ENCODE data around the gene GLI1.

The GLI1 gene

DNA sequence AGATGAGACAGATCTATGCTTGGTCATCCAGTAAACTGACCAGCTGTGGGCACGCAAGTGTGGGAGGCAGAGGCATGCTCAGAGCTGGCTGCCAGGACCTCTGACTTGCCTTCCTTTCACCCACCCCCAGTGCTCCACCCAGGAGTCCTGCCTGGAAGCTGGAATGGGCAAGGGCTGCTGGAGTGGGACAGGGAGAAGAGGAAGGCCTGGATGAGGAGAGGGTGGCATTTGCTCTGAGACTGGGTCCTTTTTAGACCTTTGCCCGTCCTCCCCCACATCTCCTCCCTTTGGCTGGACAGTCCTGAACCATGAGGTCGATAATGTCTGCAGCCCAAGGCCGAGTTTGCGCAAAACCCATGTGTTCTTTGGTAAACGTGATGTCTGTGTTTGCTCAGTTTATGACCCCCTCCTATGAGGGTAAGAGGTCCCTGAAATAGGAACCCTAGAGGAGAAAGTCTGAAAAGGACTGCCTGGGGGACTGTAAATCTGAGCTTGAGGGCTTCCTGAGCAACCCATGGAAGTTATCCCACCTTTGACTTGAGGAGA lies 8.3 kb upstream of the GLI1 start:
- no peak overlapping the region for H3K4me3 ChIP-seq (ENCODE audit: control insufficient read depth, low read depth, low read length)
- TF ChIP-seq, protein P1, sequence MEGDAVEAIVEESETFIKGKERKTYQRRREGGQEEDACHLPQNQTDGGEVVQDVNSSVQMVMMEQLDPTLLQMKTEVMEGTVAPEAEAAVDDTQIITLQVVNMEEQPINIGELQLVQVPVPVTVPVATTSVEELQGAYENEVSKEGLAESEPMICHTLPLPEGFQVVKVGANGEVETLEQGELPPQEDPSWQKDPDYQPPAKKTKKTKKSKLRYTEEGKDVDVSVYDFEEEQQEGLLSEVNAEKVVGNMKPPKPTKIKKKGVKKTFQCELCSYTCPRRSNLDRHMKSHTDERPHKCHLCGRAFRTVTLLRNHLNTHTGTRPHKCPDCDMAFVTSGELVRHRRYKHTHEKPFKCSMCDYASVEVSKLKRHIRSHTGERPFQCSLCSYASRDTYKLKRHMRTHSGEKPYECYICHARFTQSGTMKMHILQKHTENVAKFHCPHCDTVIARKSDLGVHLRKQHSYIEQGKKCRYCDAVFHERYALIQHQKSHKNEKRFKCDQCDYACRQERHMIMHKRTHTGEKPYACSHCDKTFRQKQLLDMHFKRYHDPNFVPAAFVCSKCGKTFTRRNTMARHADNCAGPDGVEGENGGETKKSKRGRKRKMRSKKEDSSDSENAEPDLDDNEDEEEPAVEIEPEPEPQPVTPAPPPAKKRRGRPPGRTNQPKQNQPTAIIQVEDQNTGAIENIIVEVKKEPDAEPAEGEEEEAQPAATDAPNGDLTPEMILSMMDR (IDR thresholded peaks at IDR 0.05; ENCODE audit: control insufficient read depth, insufficient read depth, low read depth, low read length, missing control alignments), result no peak
- DNase-seq (ENCODE audit: low read depth), result no peak

DNA sequence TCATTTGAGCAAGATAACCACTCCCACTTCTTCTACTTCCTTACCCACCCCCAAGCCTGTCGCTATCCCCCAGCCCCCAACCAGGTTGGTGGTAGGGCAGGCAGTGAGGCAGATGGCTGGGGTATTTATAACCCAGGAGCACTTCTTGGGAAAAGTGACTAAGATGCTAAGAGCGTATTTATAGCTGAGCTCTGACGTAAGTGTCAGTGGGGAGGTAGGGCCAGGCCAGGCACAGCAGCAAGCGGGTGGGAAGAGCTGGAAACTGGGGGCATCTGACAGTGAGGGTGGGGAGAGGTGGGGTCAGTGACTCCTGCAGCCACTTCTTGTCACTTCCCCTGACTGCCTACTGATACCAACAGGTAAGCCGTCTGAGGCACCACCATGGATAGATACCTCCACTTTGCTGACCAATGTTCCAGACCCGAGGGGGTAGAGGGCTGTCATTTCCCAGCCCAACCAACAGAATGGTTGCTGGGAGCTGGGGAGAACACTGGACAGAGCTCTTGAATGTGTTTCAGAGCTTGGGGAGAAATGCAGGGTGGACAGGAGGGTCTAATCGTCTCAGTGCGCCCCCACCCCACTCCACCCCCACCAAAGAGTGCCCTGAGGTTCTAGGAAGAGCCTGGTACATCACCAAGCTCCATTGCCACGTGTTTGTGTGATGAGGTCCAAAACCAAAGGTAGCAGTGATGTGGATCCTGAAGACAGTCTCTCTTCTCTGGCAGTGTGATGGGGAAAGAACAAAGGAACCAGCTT lies 7.2 kb upstream of the GLI1 start:
- H3K4me3 ChIP-seq (ENCODE audit: control insufficient read depth, low read depth, low read length), result no peak overlapping the region
- TF ChIP-seq, protein P1 (IDR thresholded peaks at IDR 0.05; ENCODE audit: control insufficient read depth, insufficient read depth, low read depth, low read length, missing control alignments), result no peak
- peak; percentile 87 for DNase-seq (ENCODE audit: low read depth)

DNA sequence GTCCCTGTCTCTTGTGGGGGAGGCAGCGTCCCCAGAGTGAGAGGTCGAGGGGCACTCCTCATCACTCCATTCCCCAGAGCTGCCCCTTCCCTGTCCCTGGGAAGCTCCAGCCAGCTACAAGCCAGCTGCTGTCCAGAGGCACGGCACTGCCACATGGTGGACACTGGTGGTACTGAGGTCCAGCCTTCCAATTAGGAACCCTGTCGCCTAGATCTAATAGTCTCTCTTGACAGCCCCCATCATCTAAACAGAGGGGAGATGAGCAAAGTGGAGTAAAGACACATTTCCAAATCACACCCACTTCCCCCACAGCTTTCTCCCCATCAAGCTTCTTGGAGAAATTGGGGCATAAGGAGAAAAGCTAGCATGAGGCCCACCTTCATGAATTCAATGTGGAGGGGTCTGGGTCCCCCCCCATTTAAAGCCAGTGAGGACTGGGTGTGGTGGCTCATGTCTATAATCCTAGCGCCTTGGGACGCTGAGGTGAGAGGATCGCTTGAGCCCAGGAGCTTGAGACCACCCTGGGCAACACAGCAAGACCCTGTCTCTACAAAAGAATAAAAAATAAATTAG lies 6.6 kb upstream of the GLI1 start:
- TF ChIP-seq, protein P1 (IDR thresholded peaks at IDR 0.05; ENCODE audit: control insufficient read depth, insufficient read depth, low read depth, low read length, missing control alignments), result peak; percentile 95
- H3K4me3 ChIP-seq (ENCODE audit: control insufficient read depth, low read depth, low read length), result no peak overlapping the region
- peak; percentile 45 for DNase-seq (ENCODE audit: low read depth)

DNA sequence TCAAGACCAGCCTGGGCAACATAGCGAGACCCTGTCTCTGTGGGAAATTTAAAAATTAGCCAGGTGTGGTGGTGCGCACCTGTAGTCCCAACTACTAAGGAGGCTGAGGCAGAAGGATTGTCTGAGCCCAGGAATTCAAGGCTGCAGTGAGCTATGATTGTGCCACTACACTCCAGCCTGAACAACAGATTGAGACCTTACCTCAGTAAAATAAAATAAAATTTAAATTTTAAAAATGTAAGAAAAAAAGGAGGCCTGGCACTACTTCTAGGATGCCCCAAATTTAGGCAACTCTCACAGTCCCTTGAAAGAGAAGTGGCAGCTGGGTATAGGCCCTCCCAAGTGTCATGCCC lies 5.4 kb upstream of the GLI1 start:
- DNase-seq (ENCODE audit: low read depth), result no peak
- TF ChIP-seq, protein P1 (IDR thresholded peaks at IDR 0.05; ENCODE audit: control insufficient read depth, insufficient read depth, low read depth, low read length, missing control alignments), result no peak
- H3K4me3 ChIP-seq (ENCODE audit: control insufficient read depth, low read depth, low read length), result no peak overlapping the region

DNA sequence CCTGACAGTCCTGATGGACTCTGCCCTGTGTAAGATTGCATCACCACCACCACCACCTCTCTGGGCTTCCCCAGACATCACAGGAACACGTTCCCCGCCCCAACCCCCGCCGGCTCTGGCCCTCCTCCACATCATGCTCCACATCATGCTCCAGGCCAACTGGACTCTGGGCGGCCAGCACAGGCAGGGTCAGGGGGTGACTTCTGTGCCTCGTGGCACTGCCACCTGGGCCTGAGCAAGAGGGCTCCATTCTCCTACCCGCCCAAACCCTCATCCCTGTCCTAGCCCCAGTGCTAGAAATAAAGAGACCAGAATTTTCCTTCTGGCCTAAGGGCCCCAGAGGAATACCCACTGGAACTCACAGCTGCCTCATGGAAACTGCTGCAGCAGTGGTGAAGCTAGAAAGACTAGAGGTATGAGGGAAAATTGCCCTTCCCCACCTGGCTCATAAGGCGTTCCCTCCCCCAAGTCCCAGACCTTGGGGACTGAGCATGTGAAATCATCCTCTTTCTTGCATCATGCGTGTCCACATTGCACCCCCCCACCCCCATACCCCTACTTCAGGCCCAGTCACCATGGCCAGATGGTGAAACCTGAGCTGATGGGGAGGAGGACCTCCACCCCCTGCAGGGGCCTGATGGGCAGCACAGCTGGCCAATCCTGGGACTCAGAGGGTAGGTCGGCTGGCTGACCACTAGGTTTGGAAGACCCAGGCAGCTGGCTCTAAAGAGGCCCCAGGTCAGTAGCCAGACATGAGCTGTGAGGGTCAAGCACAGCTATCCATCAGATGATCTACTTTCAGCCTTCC lies 4.8 kb upstream of the GLI1 start, which contains the start of gene INHBE:
TSS of gene INHBE (plus strand) at position 742 of the 808 bp plus-strand sequence. CDS start 230 bp downstream, outside the sequence.
- peak; percentile 86 for DNase-seq (ENCODE audit: low read depth)
- H3K4me3 ChIP-seq (ENCODE audit: control insufficient read depth, low read depth, low read length), result peak within 1 kb of the TSS; percentile 17
- TF ChIP-seq, protein P1 (IDR thresholded peaks at IDR 0.05; ENCODE audit: control insufficient read depth, insufficient read depth, low read depth, low read length, missing control alignments), result no peak

DNA sequence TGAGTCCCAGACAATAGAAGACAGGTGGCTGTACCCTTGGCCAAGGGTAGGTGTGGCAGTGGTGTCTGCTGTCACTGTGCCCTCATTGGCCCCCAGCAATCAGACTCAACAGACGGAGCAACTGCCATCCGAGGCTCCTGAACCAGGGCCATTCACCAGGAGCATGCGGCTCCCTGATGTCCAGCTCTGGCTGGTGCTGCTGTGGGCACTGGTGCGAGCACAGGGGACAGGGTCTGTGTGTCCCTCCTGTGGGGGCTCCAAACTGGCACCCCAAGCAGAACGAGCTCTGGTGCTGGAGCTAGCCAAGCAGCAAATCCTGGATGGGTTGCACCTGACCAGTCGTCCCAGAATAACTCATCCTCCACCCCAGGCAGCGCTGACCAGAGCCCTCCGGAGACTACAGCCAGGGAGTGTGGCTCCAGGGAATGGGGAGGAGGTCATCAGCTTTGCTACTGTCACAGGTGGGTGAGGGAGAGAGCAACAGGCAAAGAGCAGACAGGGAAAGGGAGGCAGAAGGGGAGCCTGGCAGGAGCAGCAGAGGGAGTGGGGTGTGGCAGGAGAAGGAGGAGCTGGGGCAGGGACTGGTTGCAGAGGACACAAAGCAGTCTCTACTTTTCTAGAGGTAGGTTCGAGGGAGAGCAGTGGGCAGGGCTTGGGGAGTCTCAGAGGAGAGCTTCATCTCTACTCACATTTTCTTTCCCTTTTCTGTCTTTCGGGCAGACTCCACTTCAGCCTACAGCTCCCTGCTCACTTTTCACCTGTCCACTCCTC lies 4.0 kb upstream of the GLI1 start:
- no peak for DNase-seq (ENCODE audit: low read depth)
- H3K4me3 ChIP-seq (ENCODE audit: control insufficient read depth, low read depth, low read length), result peak overlapping the region; percentile 17
- TF ChIP-seq, protein P1 (IDR thresholded peaks at IDR 0.05; ENCODE audit: control insufficient read depth, insufficient read depth, low read depth, low read length, missing control alignments), result no peak
